GM21515 (cell line): Measurements from ENCODE around the gene HSD17B8.

Source experiments
- ATAC-seq: cut with Tn5 transposase; IDR thresholded peaks from one replicate; pipeline ENCODE4 v1.9.1; 2021; ENCODE audit not compliant: unreplicated experiment

Gene HSD17B8

DNA sequence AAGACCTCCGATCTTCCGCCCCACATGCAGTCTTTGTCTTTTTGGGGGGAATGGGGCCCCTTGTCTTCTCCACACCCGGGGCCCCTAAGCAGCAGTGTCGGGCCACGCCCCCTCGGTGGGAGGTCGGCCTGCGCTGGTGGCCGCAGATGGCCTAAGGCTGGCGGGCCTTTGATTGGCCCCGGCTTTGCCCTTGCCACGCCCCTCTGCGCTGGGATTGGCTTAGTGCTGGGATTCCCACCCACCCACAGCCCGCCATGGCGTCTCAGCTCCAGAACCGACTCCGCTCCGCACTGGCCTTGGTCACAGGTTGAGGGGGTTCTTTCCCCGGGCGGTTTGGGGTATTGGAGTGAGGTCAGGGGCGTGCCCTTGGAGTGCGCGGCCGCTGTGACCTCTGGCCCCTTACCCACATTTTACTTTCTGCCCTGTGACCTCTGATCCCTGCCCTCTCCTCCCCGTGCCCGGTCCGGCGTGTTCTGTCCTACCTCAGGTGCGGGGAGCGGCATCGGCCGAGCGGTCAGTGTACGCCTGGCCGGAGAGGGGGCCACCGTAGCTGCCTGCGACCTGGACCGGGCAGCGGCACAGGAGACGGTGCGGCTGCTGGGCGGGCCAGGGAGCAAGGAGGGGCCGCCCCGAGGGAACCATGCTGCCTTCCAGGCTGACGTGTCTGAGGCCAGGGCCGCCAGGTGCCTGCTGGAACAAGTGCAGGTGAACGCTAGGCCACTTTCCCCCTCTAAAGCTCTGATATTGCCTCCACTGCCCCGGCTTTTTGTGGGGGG is at the start of gene HSD17B8:
Gene HSD17B8, plus strand, starts transcription at position 241 of the 776 bp plus-strand sequence. Its CDS starts 14 bp downstream, at position 255.
- peak; percentile 42 for ATAC-seq

- ATAC-seq: no peak
These were observed 47.9 kb upstream of the HSD17B8 start for GRCh38 chr6:33156561-33156960.

DNA sequence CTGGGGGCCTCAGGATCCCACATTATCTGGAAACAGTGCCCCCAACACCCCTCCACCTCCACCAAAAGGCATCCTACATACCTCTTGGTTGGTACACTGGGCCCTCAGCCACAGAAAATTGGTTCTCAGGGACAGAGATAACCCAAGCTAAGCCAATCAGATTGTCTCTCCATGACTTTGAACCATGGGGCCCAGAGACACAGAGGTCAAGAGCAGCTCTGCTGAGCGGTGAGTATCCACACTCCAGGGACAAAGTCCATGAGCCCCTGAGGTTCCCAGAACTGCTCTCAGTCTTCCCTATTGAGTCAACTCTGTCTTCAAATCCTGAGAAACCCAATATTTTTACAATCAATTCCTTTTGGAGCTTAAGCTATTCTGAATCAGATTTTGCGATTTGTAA is 47.5 kb upstream of the HSD17B8 start:
- ATAC-seq: no peak

GRCh38 chr6:33160096-33160495 is 44.4 kb upstream of the HSD17B8 start:
- no peak for ATAC-seq

- ATAC-seq: no peak
These were observed 43.6 kb upstream of the HSD17B8 start for GRCh38 chr6:33160728-33161344.

- peak; percentile 52 for ATAC-seq
These were observed 42.8 kb upstream of the HSD17B8 start for GRCh38 chr6:33161354-33162331.

- ATAC-seq: no peak
These were observed 40.9 kb upstream of the HSD17B8 start for GRCh38 chr6:33163540-33163939.

DNA sequence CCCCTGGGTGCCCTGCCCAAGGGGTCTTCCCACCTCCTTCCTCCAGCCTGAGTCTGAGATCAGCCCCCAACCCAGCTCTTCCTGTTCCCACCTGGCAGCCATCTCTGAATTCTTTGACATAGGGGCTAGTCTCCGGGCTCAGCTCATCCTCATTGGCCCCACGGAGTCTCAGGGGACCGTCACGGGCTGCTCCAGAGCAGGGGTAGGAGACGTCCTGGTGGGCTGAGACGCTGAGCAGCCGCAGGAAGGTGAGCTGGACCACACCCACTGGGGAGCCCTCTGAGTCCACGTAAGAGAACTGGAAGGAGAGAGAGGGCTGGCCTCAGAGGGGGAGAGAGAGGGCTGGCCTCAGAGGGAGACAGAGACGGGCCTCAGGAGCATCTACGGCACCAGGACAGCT is 40.3 kb upstream of the HSD17B8 start:
- ATAC-seq: no peak

DNA sequence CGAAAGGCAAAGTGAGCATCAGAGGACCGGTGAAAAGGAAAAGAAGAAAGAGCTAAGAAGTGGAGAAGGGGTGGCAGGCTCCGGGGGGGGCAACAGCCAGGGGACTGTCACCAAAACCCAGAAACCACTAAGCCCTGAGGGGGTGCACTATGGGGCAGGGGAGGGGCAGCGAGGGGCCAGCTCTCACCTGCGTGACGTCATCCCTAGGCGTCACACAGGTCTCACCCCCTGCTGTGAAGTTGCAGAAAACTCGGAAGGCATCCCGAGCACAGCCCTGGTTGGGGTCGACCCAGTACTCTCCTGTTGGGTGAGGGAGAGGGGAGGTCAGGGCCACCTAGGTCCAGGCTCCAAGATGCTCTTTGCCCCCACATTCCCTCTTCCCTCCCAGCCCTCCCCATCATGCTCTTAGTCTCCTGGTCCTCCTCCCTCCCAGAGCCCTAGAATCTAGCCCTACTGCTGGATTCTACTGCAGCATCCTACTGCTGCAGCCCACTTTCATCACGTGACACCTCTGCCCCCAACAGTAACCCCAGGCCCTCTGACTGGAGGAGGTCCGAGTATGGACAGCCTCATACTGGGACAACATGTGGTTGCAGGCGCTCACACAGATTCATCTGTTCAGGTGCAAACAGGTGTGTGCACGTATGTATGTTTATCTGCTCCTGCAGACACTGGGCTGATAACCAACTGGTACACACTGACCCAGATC is 39.6 kb upstream of the HSD17B8 start:
- no peak for ATAC-seq

DNA sequence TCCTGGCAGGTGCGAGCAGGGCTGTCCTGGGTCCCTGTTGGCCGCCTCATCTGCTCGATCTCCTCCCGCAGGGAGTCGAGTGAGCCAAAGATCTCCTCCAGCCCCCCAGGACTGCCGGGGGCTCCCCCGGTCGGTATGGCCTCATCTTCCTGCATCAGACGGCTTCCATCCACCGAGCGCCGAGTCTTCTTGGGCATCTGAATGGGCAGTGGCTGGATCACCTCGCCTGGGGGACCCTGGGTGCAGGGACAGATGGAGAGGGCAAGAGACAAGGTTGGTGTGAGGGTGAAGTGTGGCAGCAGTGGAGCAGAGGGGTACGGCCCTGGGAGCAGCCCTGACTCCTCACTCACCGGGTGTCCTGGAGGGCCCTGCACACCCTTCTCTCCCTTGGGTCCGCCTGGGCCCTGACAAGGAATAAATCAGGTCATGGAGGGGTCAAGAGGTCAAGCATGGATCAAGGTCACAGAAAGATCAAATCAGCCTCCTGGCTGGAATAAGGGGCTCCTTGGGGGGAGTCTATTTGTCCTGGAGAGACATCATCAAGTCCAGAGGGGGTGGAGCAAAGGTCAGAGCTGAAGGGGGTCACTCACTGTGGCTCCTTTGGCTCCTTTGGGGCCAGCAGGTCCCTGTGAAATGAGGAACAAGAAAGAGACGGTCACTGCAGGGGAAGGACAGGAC is 38.7 kb upstream of the HSD17B8 start:
- no peak for ATAC-seq

DNA sequence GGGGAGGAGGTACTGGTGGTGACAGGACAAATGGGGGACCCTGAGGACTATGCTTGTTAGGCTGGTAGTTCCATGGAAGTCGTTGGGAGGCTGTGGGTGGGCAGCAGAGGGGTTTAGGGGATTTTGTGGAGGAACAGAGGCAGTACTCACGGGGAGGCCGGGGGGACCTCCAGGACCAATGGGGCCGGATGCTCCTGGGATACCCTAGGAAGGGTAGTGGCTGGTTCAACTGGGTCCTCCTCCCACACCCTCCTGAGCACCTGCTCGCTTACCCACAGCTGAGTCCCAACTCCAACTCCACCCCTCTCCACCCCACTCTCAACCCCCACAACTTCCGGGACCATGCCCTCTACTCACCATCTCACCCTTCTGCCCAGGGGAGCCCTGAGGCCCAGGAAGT is 38.1 kb upstream of the HSD17B8 start:
- ATAC-seq: no peak

DNA sequence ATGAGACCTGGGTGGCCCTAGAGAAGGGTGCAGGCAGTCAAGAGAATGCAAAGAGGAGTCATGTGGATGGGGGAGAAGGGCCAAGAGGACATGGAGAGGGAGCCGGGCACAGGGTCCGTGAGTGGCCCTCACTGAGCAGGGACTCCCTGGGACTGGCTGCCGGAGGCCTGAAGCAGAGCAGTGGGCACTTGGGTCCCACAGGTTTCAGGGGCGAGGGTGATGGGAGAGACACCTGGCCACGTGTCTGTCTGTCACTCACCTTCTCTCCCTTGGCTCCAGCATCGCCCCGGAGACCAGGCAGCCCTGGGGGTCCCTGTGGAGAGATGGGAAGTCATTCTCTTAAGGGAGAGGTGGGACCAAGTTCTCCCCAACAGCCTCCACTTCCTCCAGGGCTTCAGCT is 37.6 kb upstream of the HSD17B8 start:
- no peak for ATAC-seq

DNA sequence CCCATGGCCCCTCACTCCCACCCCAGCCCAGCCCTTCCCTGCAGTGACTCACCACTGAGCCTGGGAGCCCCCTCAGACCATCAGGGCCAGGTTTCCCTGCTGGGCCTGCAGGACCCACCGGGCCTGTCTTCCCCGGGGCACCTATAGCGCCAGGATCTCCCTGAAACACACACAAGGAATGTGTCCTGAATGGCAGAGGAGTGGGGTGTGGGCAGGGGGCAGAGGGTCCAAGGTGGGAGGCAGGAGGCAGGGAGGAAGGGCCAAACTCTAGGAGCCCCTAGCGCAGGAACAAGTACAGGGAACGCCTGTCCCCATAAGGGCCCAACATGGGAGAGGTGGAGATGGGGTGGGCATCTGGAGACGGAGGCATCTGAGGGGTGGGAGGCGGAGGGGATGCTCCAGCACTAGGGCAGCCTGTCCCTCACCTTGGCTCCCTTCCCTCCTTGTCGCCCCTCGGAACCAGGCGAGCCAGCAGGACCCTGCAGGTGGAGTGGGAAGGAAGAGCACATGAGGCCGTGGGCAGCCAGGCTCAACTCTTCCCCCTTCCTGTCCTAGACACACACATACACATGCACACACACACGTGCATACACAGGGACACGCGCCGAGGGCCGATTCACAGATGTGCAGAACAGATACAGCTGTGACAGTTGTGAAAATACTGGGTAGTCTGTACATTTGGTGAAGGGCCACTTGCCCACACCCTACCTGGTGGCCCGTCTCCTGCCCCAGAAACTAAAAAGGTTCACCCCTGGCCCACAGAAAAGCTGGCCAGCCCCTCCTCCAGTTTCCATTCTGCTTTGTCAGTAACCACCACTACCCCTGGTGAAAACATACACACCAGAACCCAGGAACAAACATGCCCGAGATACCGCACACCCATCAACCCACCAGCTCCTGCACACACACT is 36.8 kb upstream of the HSD17B8 start:
- no peak for ATAC-seq

DNA sequence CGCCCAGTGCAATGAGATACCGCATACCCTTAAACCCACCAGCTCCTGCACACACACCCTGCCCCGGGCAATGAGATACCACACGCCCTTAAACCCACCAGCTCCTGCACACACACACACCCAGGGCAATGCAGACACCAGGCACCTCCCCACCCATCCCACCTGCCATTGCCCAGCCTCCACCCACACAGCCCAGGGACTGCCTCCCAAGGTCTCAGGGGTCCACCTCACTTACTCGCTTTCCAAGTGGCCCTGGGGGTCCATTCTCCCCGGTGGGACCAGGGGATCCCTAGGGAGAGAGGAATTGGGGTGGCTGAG is 36.2 kb upstream of the HSD17B8 start:
- no peak for ATAC-seq

DNA sequence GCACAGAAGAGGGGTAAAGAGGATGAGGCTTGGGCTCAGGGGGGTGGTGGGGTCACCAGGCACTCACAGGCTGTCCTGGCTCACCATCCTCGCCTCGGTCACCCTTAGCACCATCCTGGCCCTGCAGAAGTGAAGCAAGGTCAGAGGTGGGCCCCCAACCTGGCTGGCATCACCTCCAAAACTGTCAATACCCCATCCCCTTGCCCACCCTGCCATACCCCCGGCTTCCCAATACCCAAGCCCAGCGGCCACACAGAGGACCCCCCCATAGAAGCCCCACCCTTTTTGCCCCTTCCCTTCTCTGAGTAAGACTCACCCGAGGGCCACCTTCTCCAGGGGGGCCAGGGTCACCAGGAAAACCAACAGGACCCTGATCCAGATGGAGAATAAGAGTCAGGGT is 35.8 kb upstream of the HSD17B8 start:
- ATAC-seq: no peak

DNA sequence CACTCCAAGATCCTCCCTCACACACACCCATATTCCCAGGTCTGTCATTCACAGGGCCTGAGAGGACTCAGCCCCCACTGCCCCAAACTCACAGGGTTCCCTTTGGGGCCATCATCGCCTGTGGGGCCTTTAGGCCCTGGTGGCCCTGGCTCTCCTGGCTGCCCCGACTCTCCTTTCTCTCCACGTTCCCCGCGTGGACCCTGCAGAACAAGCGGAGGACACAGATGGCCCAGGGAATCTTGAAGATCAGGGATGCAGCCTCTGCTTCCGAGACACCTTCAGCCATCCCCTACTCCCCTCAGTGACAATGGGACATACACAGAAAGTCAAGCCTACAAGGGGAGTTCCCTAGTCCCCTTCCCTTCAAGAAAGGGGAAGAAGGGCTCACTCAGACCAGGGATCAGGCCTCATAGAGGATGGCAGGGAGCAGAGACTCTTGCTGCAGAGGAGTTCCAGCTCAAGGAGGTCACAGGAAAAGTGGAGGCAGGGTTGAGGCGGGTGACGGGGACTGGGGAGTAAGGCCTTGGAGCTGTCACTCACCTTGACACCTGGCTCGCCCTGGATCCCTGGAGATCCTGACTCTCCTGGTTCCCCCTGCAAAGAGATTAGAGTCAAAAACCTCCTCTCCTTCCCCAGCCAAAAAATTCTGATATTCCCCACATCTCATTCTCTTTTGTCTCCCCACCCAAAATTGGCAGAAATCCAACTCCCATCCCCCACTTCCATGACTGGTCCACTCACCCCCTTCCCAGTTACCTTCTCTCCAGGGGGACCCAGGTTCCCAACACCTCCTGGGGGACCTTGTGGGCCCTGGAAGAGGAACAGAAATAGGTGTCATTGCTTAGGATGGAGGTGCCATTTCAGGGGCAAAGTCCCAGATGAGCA is 34.9 kb upstream of the HSD17B8 start:
- ATAC-seq: no peak

DNA sequence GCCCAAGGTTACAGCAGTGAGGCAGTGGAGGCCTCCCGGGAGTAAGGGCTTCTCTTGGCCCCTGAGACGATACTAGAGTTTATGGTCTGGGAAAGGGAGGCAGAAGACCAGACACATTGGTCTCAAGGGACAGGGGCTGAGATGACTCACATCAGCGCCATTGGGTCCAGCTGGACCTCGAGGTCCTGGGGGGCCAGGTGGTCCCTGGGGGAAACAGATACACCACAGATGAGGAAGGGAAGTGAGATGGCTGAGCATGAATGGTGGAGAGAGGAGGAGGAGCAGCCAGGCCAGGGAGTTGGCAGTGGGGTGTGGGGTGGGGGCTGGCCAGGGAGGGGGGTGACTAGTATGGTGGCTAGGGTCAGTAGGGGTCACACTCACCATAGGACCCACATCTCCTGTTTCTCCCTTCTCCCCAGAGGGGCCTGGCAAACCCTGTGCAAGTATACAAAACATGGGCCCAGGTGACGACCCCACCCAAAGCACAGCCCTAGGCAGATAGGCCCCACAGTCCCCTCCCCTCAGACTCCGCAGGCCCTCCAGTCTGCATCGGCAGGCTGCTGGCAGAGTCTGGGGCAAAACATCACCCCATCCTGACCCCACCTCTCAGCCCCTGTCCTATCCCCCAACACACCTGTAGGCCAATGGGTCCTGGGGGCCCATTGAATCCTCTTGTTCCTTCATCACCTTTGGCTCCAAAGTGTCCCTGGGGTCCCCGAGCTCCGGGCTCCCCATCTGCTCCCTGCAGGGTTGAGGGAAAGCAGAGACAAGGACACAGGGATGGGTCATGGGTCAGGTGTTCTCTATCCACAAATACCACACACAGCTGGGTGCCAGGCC is 34.1 kb upstream of the HSD17B8 start:
- no peak for ATAC-seq
